Epithelial cell of prostate (primary cell): ENCODE data around the gene NARF.
"Not testable (repeated sequence)": the region's sequence is repeated elsewhere in the genome, so short reads cannot be mapped to it uniquely, and the experiment has no call there.

Source experiments
- DNase-seq: peaks from one replicate; pipeline ENCODE4 v3.0.0-alpha.2; 2011; ENCODE audit warnings: low read depth, low spot score
- H3K27ac ChIP-seq: fragments of 450-650 bp; 2 replicates; pipeline ENCODE4 v1.5.1; 2017; ENCODE audit warnings: mild to moderate bottlenecking

The NARF gene

DNA sequence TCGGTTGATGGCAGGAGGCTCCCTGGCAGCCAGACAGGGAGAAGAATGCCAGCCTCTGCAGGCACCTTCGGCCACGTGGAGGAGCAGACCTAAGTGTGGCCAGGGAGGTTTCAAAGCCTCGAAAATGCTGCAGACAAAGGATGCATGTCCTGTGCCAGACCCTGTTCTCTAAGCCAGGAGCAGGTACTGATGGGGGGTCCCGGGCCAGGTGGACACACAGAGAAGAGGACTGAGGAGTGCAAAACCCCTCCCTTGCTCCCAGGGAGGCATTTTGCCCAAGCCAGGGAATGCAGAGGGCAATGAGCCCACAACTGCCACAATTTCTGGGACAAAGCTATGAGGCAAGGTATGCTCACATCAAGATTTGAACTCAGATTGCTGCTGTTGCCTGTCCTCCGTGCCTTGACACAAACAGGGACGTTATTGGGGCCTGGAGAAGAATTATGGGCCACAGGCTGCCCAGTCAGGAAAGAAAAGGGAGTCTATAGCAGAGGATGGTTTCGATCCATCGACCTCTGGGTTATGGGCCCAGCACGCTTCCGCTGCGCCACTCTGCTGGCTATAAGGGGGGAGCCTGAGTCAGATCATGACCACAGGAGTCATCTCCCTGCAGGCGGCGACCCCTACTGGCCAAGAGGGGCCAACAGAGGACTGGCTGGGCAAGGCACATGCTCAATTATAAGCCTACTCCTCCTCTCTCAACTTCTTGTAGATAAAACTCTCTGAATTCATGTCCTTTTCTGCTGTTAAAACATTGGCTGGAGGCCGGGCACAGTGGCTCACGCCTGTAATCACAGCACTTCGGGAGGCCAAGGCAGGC lies 35.9 kb downstream of the NARF start:
- DNase-seq: peak; percentile 77
- H3K27ac ChIP-seq: peak overlapping the region; percentile 57

DNA sequence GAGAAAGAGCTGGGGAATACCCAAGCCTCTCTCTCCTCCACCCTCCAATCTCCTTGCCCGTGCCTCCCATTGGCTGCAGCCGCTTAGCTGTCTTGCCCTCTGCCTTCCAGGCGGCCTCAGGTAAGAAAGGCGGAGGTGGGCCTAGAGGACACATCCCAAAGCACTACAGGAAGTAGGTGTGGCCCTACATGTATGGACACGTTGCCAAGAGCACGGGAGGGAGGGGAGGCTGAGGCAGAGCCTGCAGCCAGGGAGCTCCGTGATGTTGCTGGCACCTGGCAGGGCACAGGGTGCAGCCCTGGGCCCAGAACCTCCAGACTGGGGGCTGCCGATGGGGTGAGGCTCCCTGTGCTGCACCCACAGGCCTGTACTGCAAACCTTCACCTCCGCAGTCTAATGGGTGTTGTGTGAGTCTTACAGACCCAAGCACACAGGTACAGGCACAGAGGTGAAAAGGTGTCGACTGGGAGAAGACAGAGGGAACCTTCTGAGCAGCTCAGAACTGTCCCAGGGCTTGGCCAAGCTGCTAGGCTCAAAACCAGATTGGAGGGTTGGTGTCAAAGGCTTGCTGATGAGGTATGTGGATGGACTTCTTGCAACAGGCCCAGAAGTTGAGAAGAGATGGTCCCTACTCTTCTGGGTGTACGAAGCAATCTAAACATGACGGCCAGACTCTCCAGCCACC lies 37.4 kb downstream of the NARF start:
- H3K27ac ChIP-seq: peak overlapping the region; percentile 57
- DNase-seq: peak; percentile 70

DNA sequence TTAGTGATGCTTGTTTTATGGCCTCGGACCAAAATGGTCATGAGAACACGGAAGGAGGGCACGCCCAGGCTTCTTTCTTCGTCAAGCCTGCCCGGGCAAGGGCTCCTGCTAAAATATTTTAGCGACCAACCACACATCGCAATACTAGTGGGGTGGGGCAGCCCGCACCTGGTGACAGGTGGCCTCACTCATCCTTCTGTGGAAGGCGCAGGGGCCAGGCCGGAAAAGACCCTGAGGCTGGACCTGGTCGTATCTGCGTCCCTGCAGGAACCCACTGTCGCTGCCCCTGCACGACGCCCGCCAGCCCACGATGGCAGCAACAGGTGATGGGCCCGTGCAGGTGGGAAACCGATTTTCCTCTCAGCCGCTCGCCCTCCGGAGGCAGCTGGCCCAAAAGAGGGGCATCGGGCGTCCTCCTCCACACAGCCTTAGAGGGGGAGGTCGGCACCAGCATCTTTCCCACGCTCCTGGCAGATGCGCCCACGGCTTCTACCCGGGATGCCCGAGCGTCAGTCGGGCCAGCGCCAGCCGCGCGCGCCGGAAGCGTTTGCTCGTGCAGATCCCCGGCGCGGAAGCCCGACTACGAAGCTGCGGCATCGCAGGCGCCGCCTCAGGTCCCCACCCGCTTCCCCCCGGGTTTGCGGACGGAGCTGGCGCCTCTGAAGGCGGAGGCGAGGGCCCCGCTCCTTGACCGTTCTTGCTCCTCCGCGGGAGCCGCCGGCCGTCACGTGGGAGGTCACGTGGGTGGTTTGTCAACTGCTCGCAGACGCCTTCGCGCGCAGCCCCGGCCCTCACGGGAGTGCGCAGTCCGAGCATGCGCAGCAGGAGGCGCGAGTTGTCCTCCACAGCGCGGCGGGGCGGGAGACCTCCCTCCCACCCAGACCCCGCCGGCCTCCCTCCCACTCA lies 38.2 kb downstream of the NARF start:
- peak overlapping the region; percentile 57 for H3K27ac ChIP-seq

DNA sequence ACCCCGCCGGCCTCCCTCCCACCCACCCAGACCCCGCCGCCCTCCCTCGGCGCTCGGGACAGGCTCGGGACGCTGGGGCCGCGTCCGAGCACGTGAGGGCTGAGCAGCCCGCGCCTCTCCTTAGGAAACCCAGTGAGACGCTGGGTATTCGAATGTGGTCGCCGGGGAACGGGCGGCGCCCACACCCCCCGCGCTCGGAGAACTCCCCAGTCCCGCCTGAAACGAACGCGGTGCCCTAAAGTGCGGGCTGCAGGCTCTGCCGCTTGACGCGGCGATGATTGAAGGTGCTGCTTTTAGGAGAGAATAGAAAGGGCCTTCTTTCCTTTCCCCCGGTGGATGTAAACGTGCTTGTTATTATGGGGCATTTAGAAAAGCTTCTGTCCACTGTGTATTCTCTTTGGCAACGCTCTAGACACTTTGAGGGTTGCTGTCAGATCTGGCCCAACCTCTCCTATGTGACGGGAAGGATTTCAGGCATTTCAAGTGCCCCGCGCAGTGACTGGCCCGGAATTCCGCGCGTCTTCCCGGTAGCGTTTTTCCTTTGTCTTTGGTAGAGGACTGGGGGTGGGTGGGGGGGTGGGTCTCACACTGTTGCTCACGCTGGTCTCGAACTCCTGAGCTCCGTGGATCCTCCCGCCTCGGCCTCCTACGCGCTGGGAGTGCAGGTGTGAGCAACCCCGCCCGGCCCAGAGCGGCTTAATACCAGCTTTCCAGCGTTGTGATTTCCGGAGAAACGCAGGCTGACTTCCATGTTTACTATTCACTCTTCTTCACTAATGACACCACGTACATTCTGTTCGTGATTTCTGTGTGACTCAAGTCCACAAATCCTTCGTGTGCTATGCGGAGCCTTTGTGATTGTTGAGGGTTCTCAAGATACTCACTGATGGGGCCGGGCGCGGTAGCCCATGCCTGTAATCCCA lies 39.2 kb downstream of the NARF start:
- H3K27ac ChIP-seq: peak overlapping the region; percentile 57
- no peak for DNase-seq

More for the DNA sequence above, 38.2 kb downstream of the NARF start:
- DNase-seq: no peak

DNA sequence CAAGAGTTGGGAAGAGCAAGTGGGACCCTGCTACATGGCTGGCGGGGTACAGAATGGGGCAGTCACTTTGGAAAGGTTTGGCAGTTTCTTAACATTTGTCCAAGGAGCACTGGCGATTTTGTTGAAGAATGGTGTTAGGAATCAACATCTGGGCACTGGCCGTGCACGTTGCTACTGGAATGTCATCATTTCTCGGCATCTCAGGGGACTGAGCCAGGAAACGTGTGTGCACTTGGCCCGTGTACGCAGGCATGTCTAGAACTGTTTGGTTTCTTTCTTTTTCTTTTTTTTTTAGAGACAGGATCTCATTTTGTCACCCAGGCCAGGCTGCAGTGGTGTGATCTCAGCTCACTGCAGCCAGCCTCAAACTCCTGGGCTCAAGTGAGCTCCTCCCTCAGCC lies 43.7 kb downstream of the NARF start:
- peak overlapping the region; percentile 39 for H3K27ac ChIP-seq
- DNase-seq: no peak

DNA sequence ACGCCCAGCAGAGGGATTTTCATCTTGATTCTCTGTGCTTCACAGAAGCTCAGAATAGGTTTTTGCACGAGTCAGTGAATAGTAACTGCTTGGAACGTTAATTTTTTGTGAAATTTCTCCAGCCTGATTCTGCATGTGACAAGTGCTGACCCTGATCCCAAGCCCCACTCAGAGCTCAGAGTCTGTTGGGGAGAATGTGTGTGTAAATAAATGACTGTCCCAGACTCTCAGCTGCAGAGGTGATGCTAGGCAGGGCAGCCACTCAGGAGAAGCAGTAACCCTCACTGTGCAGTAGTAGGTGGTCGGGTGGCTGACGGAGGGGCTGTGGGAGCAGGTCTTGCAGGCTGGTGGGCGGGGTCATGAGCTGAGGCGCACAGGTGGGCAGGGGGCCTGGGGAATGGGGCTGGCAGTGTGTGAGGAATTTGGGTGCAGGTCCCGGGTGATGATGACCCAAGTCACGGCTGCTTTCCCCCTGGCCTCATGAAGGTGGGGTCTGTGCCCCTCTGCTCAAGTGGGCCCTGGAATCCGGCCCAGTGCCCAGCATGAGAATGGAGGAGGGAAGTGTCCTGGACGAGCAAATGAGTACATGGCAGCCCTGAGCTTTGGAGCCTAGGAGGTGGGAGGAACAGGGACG lies 44.7 kb downstream of the NARF start:
- no peak overlapping the region for H3K27ac ChIP-seq
- no peak for DNase-seq

DNA sequence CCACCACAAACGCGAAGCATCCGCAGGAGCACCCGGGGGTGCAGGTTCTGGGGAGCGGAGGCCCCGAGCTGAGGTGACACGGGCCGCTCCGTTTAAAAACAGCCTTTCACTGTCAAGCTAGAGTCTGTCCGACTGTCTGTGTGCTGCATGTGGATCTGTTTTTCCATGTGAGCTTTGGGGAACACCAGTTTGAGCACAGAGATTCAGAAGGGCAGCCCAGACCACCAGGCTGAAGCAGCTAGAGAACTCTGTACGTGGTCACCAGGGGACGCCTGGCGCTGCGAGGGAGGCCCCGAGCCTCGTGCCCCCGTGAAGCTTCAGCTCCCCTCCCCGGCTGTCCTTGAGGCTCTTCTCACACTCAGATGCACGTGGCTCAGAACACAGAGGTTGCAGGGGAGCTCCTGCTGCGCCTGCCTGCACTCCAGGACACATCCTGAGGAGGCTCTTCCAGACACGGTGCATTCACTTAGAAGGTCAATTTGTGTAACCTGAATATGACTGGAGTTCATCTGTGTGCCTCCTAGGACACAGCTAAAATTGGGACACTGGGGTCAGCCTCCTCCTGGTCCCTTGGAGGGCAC lies 45.3 kb downstream of the NARF start:
- H3K27ac ChIP-seq: no peak overlapping the region
- no peak for DNase-seq

DNA sequence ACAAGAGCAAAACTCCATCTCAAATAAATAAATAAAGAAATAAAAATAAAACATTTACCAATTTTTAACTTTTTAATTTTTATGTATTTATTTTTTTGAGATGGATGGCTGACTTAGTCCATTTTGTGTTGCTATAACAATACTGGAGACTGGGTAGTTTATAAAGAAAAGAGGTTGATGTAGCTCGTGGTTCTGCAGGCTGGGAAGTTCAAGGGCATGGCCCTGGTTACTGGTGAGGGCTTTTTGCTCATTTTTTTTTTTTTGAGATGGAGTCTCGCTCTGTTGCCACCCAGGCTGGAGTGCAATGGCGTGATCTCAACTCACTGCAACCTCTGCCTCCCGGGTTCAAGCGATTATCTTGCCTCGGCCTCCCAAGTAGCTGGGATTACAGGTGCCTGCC lies 46.8 kb downstream of the NARF start:
- DNase-seq: no peak
- H3K27ac ChIP-seq: no peak overlapping the region

DNA sequence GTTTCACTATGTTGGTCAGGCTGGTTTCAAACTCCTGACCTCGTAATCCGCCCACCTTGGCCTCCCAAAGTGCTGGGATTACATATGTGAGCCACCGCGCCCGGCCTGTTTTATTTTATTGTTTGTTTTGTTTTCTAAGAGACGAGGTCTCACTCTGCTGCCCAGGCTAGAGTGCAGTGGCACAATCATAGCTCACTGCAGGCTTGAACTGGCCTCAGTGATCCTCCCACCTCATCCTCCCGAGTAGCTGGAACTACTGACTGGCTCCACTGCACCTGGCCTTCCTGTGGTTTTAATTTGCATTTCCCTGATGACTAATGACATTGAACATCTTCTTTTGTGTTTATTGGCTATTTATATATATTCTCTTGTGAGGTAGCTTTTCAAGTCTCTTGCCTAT lies 47.9 kb downstream of the NARF start:
- peak overlapping the region; percentile 16 for H3K27ac ChIP-seq
- not testable (repeated sequence) for DNase-seq

DNA sequence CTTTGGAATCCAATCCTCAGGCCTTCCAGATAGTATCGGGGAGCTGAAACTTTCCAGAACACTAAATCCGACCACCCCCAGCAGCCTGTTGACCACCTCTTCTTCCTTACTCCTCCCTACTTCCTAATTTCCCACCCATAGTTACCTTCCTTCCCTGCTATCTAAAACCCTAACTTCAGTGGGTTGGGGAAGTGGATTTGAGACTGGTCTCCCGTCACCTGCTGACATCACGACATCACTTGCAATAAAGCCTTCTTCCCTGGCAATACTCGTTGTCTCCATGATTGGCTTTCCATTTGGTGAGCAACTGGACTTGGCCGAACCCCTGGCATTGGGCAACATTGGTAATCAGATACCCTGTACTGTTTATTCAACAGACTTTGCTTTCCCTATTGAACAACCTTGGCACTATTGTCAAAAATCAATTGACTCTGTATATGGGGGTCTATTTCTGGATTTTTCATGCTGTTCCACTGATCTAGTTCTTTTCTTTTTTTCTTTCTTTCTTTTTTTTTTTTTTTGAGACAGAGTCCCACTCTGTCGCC lies 49.2 kb downstream of the NARF start:
- no peak overlapping the region for H3K27ac ChIP-seq
- DNase-seq: no peak

DNA sequence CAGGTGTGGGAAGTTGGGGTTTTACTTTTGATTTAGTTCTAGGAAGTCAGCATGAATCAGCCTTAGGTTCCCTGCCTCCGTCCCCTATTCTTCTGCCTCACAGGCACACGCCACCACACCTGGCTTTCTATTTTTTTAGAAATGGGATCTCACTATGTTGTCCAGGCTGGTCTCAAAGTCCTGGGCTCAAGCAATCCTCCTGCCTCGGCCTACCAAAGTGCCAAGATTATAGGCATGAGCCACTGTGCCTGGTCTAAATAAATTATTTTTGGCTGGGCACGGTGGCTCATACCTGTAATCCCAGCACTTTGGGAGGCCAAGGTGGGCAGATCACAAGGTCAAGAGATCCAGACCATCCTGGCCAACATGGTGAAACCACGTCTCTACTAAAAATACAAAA lies 53.1 kb downstream of the NARF start:
- DNase-seq, H3K27ac ChIP-seq: not testable (repeated sequence)

DNA sequence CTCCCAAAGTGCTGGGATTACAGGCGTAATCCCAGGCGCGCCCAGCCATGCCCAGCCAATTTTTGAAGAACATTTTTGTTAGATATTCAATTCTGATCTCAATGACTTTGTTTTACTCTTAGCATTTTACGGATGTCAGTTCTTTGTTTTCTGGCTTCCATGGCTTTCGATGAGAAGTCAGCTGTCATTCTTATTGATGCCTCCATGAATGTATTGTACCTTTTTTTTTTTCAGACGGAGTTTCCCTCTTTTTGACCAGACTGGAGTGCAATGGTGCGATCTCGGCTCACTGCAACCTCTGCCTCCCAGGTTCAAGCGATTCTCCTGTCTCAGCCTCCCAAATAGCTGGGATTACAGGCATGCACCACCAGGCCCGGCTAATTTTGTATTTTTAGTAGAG lies 55.3 kb downstream of the NARF start:
- H3K27ac ChIP-seq, DNase-seq: not testable (repeated sequence)

DNA sequence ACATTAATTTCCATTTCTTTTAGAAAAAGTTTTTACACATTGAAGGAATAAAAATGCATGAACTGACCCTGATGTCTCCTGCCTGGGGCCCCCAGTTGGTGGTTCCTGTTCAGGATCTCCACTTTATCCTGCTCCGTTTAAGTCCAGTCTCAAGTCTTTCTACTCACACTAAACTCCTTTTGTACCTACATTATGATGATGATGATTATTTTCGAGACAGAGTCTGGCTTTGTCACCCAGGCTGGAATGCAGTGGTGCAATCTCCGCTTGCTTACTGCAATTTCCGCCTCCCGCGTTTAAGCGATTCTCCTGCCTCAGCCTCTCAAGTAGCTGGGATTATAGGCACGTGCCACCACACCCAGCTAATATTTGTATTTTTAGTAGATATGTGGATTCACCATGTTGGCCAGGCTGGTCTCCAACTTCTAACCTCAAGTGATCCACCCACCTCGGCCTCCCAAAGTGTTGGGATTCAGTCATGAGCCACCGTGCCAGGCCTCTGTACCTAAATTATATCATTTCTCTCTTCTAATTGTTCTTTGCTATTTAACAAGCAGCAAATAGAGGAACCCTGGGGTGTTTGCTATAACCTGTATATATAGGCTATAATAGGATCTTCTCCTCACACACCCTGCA lies 58.8 kb downstream of the NARF start:
- H3K27ac ChIP-seq: peak overlapping the region; percentile 16
- no peak for DNase-seq

DNA sequence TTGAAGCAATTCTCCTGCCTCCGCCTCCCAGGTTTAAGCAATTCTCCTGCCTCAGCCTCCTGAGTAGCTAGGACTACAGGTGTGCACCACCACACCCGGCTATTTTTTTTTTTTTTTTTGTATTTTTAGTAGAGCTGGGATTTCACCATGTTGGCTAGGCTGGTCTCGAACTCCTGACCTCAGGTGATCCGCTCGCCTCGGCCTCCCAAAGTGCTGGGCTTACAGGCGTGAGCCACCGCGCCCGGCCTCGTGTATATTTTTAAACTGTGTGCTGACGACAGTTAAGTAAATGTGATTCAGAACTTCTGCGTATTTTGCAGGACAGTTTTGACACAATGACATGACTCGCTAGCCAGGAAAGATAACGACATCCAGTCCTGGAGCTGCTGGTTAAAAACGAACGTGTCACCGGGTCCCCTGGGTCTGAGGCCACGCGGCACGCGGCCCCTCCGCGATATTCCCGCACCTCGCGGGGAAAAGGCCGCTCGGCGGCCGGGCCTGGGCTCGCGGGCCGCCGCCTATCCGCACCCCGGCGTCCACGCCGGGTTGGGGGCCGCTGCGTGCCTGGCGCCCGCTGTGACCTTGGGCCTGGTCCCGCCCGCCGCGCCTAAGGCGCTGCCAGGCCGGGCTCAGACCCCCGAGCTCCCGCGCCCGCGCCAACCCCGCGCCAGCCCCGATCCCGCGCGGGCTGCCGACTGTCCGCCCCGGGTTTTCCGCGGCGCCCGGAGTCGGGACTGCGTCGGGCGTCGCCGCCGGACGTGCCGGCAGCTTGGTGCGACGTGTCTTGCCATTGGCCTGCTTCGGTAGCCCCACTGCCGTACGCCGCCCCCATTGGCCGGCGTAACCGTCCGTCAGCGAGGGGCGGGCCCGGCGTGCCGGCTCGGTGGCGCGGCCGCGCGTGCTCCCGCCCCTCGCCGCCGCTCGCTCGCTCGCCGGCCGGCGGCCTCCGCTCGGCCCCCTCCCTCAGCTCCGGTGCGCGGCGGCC lies 60.6 kb downstream of the NARF start, which contains the start of gene FOXK2:
Gene FOXK2, plus strand, starts transcription at position 907 of the 985 bp plus-strand sequence. CDS start 157 bp downstream, outside the sequence.
- H3K27ac ChIP-seq: peak within 1 kb of the TSS; percentile 86
- peak; percentile 85 for DNase-seq

DNA sequence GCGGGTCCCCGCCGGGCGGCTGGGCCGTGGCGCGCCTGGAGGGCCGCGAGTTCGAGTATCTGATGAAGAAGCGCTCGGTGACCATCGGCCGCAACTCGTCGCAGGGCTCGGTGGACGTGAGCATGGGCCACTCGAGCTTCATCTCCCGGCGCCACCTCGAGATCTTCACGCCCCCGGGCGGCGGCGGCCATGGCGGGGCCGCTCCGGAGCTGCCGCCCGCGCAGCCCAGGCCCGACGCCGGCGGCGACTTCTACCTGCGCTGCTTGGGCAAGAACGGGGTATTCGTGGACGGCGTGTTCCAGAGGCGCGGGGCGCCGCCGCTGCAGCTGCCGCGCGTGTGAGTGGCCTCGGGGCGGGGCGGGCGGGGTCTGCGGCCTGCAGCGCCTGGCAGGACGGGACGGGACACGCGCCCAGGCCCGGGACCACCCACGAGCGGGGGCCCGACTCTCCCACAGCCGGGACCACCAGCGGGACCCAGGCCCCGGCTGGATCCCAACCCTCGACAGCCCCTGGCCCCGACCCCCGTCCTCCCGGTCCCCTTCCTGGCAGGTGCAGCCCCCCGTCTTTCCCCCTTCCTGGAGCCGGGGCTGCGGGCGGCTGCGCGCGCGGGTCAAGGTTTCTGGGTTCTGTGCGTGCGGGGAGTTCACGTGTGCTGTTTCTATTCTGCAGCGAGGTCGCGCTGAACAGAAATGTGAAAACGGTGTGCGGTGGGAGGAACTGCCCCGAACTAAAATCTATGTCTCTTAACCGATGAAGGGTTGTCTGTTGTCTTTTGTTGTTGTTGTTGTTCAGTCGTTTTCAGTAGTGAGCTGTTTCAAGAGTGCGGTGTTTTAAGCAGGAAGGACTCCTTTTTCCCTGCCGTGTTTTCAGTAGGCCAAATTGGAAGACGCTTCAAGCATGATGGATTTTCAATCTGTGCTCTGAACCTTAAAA lies 61.7 kb downstream of the NARF start:
- H3K27ac ChIP-seq: peak overlapping the region; percentile 86

DNA sequence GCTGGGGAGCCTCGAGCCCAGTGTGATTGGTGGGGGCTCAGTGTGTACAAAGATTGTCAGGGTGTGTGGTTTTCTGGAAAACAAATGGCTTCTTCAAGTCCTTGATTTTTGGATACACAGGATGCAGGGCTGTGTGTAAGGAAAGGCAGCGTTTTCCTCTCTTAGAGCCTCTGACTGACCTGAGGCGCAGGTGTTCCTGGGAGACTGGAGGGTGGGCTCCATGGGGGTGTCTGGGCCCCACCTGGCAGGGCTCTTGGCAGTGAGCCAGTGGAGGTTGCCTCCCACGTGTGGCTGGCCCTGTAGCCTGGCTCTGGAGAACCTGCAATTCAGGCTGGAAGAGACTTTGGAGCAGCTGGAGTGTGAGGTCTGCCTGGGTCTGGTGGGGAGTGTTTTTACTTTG lies 66.0 kb downstream of the NARF start:
- no peak overlapping the region for H3K27ac ChIP-seq

More for the DNA sequence above, 61.7 kb downstream of the NARF start:
- no peak for DNase-seq

More for the DNA sequence above, 66.0 kb downstream of the NARF start:
- no peak for DNase-seq
